HepG2 (cell line): ENCODE data around the gene LY6G5B.

Source experiments
- REST ChIP-seq, 2 experiments: IDR thresholded peaks; 2 replicates each; pipeline ENCODE4 v1.6.1; 2011 to 2012; ENCODE audit warnings: low read length in 2 of 2, borderline replicate concordance in 1 of 2, low read depth in 1 of 2, mild to moderate bottlenecking in 1 of 2, moderate library complexity in 1 of 2
- TF ChIP-seq, protein P1 (sequence below): sonication (generic); formaldehyde crosslinking; IDR thresholded peaks from 2 replicates; pipeline ENCODE4 v1.5.0; 2020; ENCODE audit warnings: mild to moderate bottlenecking, missing genetic modification reagents, moderate library complexity

GRCh38 chr6:31639043-31639442 is 30.7 kb upstream of the LY6G5B start:
- TF ChIP-seq, protein P1, sequence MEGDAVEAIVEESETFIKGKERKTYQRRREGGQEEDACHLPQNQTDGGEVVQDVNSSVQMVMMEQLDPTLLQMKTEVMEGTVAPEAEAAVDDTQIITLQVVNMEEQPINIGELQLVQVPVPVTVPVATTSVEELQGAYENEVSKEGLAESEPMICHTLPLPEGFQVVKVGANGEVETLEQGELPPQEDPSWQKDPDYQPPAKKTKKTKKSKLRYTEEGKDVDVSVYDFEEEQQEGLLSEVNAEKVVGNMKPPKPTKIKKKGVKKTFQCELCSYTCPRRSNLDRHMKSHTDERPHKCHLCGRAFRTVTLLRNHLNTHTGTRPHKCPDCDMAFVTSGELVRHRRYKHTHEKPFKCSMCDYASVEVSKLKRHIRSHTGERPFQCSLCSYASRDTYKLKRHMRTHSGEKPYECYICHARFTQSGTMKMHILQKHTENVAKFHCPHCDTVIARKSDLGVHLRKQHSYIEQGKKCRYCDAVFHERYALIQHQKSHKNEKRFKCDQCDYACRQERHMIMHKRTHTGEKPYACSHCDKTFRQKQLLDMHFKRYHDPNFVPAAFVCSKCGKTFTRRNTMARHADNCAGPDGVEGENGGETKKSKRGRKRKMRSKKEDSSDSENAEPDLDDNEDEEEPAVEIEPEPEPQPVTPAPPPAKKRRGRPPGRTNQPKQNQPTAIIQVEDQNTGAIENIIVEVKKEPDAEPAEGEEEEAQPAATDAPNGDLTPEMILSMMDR (CRISPR knock-in tag) = no peak
- no peak for TF ChIP-seq REST (IDR thresholded peaks at IDR 0.05; ENCODE audit: borderline replicate concordance in 1 of 2, low read depth in 1 of 2, low read length in 2 of 2)
